HEK293 (cell line): ENCODE measurements around the gene TOR4A.
A peak's percentile ranks its signal among the peaks of the same experiment; 100 is the strongest.

ENCODE experiments used
- ATF2 ChIP-seq: fragments of 450-650 bp; formaldehyde crosslinking; IDR thresholded peaks from 2 replicates; pipeline ENCODE4 v1.5.1; 2016; ENCODE audit warnings: missing biosample characterization, missing genetic modification characterization, low read depth
- EGR2 ChIP-seq: fragments of 450-650 bp; formaldehyde crosslinking; IDR thresholded peaks from 2 replicates; pipeline ENCODE4 v1.5.1; 2016; ENCODE audit warnings: low read depth, missing biosample characterization, missing genetic modification characterization
- GLIS2 ChIP-seq: fragments of 450-650 bp; formaldehyde crosslinking; IDR thresholded peaks from 2 replicates; pipeline ENCODE4 v1.5.1; 2016; ENCODE audit warnings: missing biosample characterization, missing genetic modification characterization
- HOXA7 ChIP-seq: sonication (generic); formaldehyde crosslinking; IDR thresholded peaks from 2 replicates; pipeline ENCODE4 v1.8.1; 2022; ENCODE audit warnings: missing genetic modification reagents, borderline replicate concordance
- SETDB1 ChIP-seq: IDR thresholded peaks from one replicate; pipeline ENCODE4 v1.6.1; 2017; ENCODE audit warnings: mild to moderate bottlenecking, low read length, moderate library complexity, mixed read lengths; ENCODE audit not compliant: insufficient read length
- TRIM28 ChIP-seq: IDR thresholded peaks from 2 replicates; pipeline ENCODE4 v1.6.1; 2011; ENCODE audit warnings: low read length, control low read depth, borderline replicate concordance
- ZBTB10 ChIP-seq: fragments of 450-650 bp; formaldehyde crosslinking; IDR thresholded peaks from 2 replicates; pipeline ENCODE4 v1.5.1; 2016; ENCODE audit warnings: missing biosample characterization, missing genetic modification characterization
- ZBTB11 ChIP-seq: fragments of 450-650 bp; formaldehyde crosslinking; conservative IDR thresholded peaks from 2 replicates; pipeline ENCODE4 v1.5.1; 2016; ENCODE audit warnings: low read depth, missing biosample characterization, missing genetic modification characterization
- ZBTB20 ChIP-seq: fragments of 450-650 bp; formaldehyde crosslinking; IDR thresholded peaks from 2 replicates; pipeline ENCODE4 v1.5.1; 2016; ENCODE audit warnings: missing biosample characterization, missing genetic modification characterization
- ZBTB44 ChIP-seq: fragments of 450-650 bp; IDR thresholded peaks from 2 replicates; pipeline ENCODE4 v1.5.1; 2018; ENCODE audit warnings: missing biosample characterization, mild to moderate bottlenecking, missing genetic modification characterization
- ZNF114 ChIP-seq: fragments of 450-650 bp; formaldehyde crosslinking; IDR thresholded peaks from 2 replicates; pipeline ENCODE4 v1.5.0; 2017; ENCODE audit warnings: missing biosample characterization, missing genetic modification characterization
- ZNF146 ChIP-seq: fragments of 450-650 bp; formaldehyde crosslinking; IDR thresholded peaks from 2 replicates; pipeline ENCODE4 v1.5.1; 2016; ENCODE audit warnings: missing biosample characterization, missing genetic modification characterization
- ZNF324 ChIP-seq: fragments of 450-650 bp; formaldehyde crosslinking; IDR thresholded peaks from 2 replicates; pipeline ENCODE4 v1.5.1; 2016; ENCODE audit warnings: missing biosample characterization, missing genetic modification characterization
- ZNF341 ChIP-seq: fragments of 450-650 bp; formaldehyde crosslinking; IDR thresholded peaks from 2 replicates; pipeline ENCODE4; 2016; ENCODE audit warnings: low read depth, missing biosample characterization, missing genetic modification characterization
- ZNF416 ChIP-seq: fragments of 450-650 bp; formaldehyde crosslinking; IDR thresholded peaks from 2 replicates; pipeline ENCODE4 v1.5.1; 2016; ENCODE audit warnings: missing biosample characterization, missing genetic modification characterization
- ZNF510 ChIP-seq: fragments of 450-650 bp; formaldehyde crosslinking; IDR thresholded peaks from 2 replicates; pipeline ENCODE4 v1.5.1; 2018; ENCODE audit warnings: mild to moderate bottlenecking, missing genetic modification characterization, missing biosample characterization; ENCODE audit not compliant: insufficient replicate concordance
- ZNF660 ChIP-seq: fragments of 450-650 bp; IDR thresholded peaks from 2 replicates; pipeline ENCODE4 v1.5.1; 2018; ENCODE audit warnings: missing biosample characterization, mild to moderate bottlenecking, missing genetic modification characterization
- ZNF76 ChIP-seq: fragments of 450-650 bp; formaldehyde crosslinking; IDR thresholded peaks from 2 replicates; pipeline ENCODE4; 2016; ENCODE audit warnings: low read depth, missing biosample characterization, missing genetic modification characterization, borderline replicate concordance
- ZSCAN30 ChIP-seq: fragments of 450-650 bp; IDR thresholded peaks from 2 replicates; pipeline ENCODE4 v1.5.1; 2018; ENCODE audit warnings: missing biosample characterization, mild to moderate bottlenecking, missing genetic modification characterization, moderate library complexity
- TF ChIP-seq, protein P1 (sequence below): fragments of 450-650 bp; formaldehyde crosslinking; IDR thresholded peaks from 2 replicates; pipeline ENCODE4; 2016; ENCODE audit warnings: missing biosample characterization, missing genetic modification characterization
- TF ChIP-seq, protein P2 (sequence below): fragments of 450-650 bp; formaldehyde crosslinking; optimal IDR thresholded peaks from 2 replicates; pipeline ENCODE3; 2016; ENCODE audit warnings: missing biosample characterization, mild to moderate bottlenecking, missing genetic modification characterization
- TF ChIP-seq, protein P3 (sequence below): fragments of 450-650 bp; formaldehyde crosslinking; IDR thresholded peaks from 2 replicates; pipeline ENCODE4 v1.5.1; 2017; ENCODE audit warnings: missing biosample characterization, missing genetic modification characterization
- TF ChIP-seq, protein P4 (sequence below): fragments of 450-650 bp; formaldehyde crosslinking; IDR thresholded peaks from 2 replicates; pipeline ENCODE4 v1.5.1; 2016; ENCODE audit warnings: missing biosample characterization, missing genetic modification characterization, borderline replicate concordance

Gene TOR4A

DNA sequence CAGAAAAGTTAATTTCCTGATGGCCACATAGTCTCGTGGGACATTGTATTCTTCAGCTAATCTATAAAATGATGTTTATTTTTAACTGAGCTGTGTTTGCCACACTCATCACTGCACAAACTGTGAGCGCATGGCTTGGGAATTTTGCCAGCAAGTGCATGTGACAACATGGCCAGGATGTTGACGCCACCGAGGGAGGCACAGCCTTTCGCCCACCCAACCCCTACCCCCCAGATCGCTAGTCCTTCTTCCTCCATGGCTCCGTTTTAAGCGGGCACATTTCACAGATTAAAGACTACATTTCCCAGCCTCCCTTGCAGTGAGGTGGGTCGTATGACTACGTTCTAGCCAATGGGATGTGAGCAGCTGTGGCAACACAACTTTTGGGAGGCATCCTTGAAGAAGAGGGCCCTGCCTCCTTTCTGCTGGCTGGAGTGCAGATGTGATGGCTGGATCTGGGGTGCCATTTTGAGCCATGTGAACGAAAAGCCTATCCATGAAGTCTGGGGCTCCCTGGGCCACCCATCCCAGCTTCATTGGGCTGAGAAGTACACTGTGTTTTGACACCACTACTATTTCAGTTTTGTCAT is 16.7 kb downstream of the TOR4A start (continued):
- TF ChIP-seq ZBTB44 (tag by site-specific recombination) (peak; percentile 82), ZNF660 (no peak; the same call in 1 of the 2 replicates), ZBTB11 (tag by site-specific recombination) (no peak), ZNF324 (tag by site-specific recombination) (peak; percentile 56; the same call in 1 of the 2 replicates), EGR2 (tag by site-specific recombination) (no peak), ZNF146 (no peak), ZBTB20 (no peak; the same call in none of the 2 replicates), GLIS2 (tag by site-specific recombination) (no peak), ATF2 (tag by site-specific recombination) (0 out of 2 replicates have a peak, but pooled peaks have one; percentile 28), ZNF114 (tag by site-specific recombination) (no peak), ZSCAN30 (0 out of 2 replicates have a peak, but pooled peaks have one; percentile 52), SETDB1 (peak; percentile 97), ZNF76 (tag by site-specific recombination) (peak; percentile 83), HOXA7 (CRISPR knock-in tag) (no peak), TRIM28 (peak; percentile 99), ZNF341 (tag by site-specific recombination) (peak; percentile 8; the same call in 1 of the 2 replicates), ZNF416 (no peak), ZBTB10 (tag by site-specific recombination) (no peak), ZNF510 (tag by site-specific recombination) (peak; percentile 29)
- TF ChIP-seq, protein P1, sequence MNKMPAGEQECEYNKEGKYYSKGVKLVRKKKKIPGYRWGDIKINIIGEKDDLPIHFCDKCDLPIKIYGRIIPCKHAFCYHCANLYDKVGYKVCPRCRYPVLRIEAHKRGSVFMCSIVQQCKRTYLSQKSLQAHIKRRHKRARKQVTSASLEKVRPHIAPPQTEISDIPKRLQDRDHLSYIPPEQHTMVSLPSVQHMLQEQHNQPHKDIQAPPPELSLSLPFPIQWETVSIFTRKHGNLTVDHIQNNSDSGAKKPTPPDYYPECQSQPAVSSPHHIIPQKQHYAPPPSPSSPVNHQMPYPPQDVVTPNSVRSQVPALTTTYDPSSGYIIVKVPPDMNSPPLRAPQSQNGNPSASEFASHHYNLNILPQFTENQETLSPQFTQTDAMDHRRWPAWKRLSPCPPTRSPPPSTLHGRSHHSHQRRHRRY, result no peak
- TF ChIP-seq, protein P2, sequence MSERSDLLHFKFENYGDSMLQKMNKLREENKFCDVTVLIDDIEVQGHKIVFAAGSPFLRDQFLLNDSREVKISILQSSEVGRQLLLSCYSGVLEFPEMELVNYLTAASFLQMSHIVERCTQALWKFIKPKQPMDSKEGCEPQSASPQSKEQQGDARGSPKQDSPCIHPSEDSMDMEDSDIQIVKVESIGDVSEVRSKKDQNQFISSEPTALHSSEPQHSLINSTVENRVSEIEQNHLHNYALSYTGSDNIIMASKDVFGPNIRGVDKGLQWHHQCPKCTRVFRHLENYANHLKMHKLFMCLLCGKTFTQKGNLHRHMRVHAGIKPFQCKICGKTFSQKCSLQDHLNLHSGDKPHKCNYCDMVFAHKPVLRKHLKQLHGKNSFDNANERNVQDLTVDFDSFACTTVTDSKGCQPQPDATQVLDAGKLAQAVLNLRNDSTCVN (tag by site-specific recombination), result peak; percentile 17
- TF ChIP-seq, protein P3, sequence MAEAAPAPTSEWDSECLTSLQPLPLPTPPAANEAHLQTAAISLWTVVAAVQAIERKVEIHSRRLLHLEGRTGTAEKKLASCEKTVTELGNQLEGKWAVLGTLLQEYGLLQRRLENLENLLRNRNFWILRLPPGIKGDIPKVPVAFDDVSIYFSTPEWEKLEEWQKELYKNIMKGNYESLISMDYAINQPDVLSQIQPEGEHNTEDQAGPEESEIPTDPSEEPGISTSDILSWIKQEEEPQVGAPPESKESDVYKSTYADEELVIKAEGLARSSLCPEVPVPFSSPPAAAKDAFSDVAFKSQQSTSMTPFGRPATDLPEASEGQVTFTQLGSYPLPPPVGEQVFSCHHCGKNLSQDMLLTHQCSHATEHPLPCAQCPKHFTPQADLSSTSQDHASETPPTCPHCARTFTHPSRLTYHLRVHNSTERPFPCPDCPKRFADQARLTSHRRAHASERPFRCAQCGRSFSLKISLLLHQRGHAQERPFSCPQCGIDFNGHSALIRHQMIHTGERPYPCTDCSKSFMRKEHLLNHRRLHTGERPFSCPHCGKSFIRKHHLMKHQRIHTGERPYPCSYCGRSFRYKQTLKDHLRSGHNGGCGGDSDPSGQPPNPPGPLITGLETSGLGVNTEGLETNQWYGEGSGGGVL, result 0 out of 2 replicates have a peak, but pooled peaks have one; percentile 27
- TF ChIP-seq, protein P4, sequence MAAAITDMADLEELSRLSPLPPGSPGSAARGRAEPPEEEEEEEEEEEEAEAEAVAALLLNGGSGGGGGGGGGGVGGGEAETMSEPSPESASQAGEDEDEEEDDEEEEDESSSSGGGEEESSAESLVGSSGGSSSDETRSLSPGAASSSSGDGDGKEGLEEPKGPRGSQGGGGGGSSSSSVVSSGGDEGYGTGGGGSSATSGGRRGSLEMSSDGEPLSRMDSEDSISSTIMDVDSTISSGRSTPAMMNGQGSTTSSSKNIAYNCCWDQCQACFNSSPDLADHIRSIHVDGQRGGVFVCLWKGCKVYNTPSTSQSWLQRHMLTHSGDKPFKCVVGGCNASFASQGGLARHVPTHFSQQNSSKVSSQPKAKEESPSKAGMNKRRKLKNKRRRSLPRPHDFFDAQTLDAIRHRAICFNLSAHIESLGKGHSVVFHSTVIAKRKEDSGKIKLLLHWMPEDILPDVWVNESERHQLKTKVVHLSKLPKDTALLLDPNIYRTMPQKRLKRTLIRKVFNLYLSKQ, result no peak
